Osteoblast (primary cell): ENCODE data around the gene TBC1D23. TPM values are rescaled to one million over a fixed set of nuclear protein-coding genes. Genes with fewer than 3 reads are reported as not detected.
"Not testable (repeated sequence)": the region's sequence is repeated elsewhere in the genome, so short reads cannot be mapped to it uniquely, and the experiment has no call there.

Source experiments
- DNase-seq: peaks from one replicate; pipeline ENCODE4 v3.0.0; 2011; ENCODE audit warnings: low spot score, mixed read lengths; ENCODE audit not compliant: insufficient read length; ENCODE audit errors: missing footprints
- H2AFZ ChIP-seq: 2 replicates; pipeline ENCODE4 v1.6.0; 2011; ENCODE audit warnings: mild to moderate bottlenecking, low read length
- H3K27ac ChIP-seq: 2 replicates; pipeline ENCODE4 v1.5.1; 2011; ENCODE audit warnings: mild to moderate bottlenecking, low read depth, low read length, moderate library complexity
- H3K27me3 ChIP-seq: 2 replicates; pipeline ENCODE4 v1.6.0; 2012; ENCODE audit warnings: mild to moderate bottlenecking, control low read depth, inconsistent platforms, low read length, moderate library complexity; ENCODE audit not compliant: insufficient read depth
- H3K36me3 ChIP-seq: 2 replicates; pipeline ENCODE4 v1.5.1; 2011; ENCODE audit warnings: mild to moderate bottlenecking, low read length, control low read depth, moderate library complexity; ENCODE audit not compliant: insufficient read depth
- H3K4me1 ChIP-seq: 2 replicates; pipeline ENCODE4 v1.5.1; 2011; ENCODE audit warnings: mild to moderate bottlenecking, low read length, control low read depth, moderate library complexity; ENCODE audit not compliant: insufficient read depth
- H3K4me2 ChIP-seq: 2 replicates; pipeline ENCODE4 v1.6.0; 2011; ENCODE audit warnings: mild to moderate bottlenecking, low read length; ENCODE audit not compliant: insufficient read depth
- H3K4me3 ChIP-seq: fragments of 200-600 bp; sonication (generic); 3 replicates; pipeline ENCODE4 v1.5.1; 2012; ENCODE audit warnings: mild to moderate bottlenecking, low read length, inconsistent platforms; ENCODE audit not compliant: insufficient read depth
- H3K79me2 ChIP-seq: 2 replicates; pipeline ENCODE4 v1.6.0; 2012; ENCODE audit warnings: mild to moderate bottlenecking, low read length, control low read depth, inconsistent platforms; ENCODE audit not compliant: insufficient read depth
- H3K9me3 ChIP-seq: 2 replicates; pipeline ENCODE4 v1.5.1; 2011; ENCODE audit warnings: low read depth, low read length, control low read depth
- H4K20me1 ChIP-seq: 2 replicates; pipeline ENCODE4 v1.6.0; 2012; ENCODE audit warnings: mild to moderate bottlenecking, low read length, control low read depth; ENCODE audit not compliant: insufficient read depth
- total RNA-seq: library from RNA; depleted of rRNA; stranded (reverse); fragments of >200 nt; gene quantifications from 2 replicates; pipeline ENCODE4 v1.2.3, GENCODE V29; 2012
- TF ChIP-seq, protein P1 (sequence below): IDR thresholded peaks from 2 replicates; pipeline ENCODE4 v1.5.1; 2011; ENCODE audit warnings: mild to moderate bottlenecking, low read depth, low read length, moderate library complexity; ENCODE audit errors: extremely low read depth

TBC1D23 gene
- total RNA-seq, 1 donor, result 64.4 TPM

DNA sequence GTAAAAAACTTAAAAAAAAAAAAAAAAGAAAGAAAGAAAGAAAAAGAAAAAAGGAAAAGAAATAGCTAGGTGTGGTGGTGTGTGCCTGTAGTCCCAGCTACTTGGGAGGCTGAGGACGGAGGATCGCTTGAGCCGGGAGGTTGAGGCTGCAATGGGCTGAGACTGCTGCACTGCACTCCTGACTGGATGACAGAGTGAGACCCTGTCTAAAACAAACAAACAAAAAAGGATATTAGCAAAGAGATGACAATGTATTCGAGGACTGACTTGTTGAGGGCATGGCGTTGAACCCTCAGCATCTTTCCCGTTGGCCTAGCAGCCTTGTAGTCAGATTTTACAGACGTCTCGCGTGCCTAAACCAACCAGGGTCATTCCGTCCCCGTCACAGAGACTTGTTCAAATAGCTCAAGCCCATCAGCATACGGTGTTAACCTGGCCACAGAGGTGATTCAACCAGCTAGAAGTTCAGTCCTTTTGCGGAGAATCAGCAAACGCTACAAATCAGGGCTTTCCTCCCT, 73.2 kb downstream of the TBC1D23 start:
- no peaks in the 10 kb centered on the region for H3K9me3 ChIP-seq
- H4K20me1 ChIP-seq, result no peaks in the 10 kb centered on the region
- DNase-seq, result peak; percentile 63
- peaks cover 17% of the 10 kb centered on the region for H3K79me2 ChIP-seq
- peak overlapping the region; percentile 75 for H3K4me3 ChIP-seq
- no peaks in the 10 kb centered on the region for H3K27me3 ChIP-seq
- peak overlapping the region; percentile 99 for H3K4me2 ChIP-seq
- H3K36me3 ChIP-seq, result no peaks in the 10 kb centered on the region
- TF ChIP-seq, protein P1, sequence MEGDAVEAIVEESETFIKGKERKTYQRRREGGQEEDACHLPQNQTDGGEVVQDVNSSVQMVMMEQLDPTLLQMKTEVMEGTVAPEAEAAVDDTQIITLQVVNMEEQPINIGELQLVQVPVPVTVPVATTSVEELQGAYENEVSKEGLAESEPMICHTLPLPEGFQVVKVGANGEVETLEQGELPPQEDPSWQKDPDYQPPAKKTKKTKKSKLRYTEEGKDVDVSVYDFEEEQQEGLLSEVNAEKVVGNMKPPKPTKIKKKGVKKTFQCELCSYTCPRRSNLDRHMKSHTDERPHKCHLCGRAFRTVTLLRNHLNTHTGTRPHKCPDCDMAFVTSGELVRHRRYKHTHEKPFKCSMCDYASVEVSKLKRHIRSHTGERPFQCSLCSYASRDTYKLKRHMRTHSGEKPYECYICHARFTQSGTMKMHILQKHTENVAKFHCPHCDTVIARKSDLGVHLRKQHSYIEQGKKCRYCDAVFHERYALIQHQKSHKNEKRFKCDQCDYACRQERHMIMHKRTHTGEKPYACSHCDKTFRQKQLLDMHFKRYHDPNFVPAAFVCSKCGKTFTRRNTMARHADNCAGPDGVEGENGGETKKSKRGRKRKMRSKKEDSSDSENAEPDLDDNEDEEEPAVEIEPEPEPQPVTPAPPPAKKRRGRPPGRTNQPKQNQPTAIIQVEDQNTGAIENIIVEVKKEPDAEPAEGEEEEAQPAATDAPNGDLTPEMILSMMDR, result no peak
- H3K27ac ChIP-seq, result peak overlapping the region; percentile 31
- H2AFZ ChIP-seq, result peak overlapping the region; percentile 80
- H3K4me1 ChIP-seq, result peaks cover 11% of the 10 kb centered on the region

DNA sequence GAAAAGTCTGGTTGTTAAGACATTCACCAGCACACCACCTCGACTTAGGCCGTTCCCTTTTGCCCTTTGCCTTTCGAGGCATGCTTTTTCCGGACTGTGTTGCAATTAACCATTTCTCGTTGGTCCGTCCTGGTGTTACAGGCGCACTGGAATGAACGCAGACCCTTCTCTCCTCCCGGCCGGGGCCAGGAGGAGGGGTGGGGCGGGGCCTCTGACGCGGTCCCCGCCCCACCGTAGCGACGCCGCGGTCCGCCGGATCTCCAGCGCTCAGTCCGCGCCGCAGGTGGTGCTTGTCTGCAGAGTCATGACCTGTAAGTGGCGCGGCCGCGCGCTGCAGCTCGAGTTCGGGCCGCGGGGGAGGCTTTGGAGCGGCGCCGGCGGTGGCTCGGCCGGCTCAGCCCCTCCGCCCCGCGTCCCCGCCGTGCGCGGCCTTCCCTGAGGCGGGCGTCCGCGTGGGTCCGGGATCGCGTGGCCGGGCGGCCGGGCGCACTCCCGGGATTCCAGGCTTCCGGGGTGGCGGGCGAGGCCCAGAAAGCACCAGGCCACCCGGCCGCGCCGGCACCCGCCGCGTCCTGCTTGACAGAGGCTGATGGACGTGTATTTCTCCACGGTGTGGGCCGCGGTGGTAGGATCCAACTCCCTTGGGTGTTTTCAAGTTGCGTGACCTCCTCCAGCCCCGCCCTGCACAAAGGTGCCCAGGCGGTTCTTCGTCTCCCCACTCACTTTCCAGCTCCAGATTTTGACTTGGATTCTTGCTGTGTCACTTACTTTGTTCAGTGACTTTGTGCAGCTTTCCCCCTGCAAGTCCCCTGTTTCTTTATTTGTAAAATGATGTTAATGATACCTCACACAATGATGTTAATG, 73.9 kb downstream of the TBC1D23 start, which contains the start of gene NIT2:
Gene NIT2 (plus strand): TSS at position 270 of the 864 bp plus-strand sequence. CDS start 35 bp downstream, at position 305.
- peak; percentile 99 for DNase-seq
- peak within 1 kb of the TSS; percentile 75 for H3K4me3 ChIP-seq
- peak within 1 kb of the TSS; percentile 99 for H3K4me2 ChIP-seq
- H3K27me3 ChIP-seq, result no peaks in the 10 kb centered on the region
- H3K4me1 ChIP-seq, result peaks cover 11% of the 10 kb centered on the region
- peak within 1 kb of the TSS; percentile 31 for H3K27ac ChIP-seq
- peak within 1 kb of the TSS; percentile 80 for H2AFZ ChIP-seq
- TF ChIP-seq, protein P1, result no peak
- peaks cover 1% of the 10 kb centered on the region for H3K36me3 ChIP-seq
- peaks cover 17% of the 10 kb centered on the region for H3K79me2 ChIP-seq
- no peaks in the 10 kb centered on the region for H4K20me1 ChIP-seq
- H3K9me3 ChIP-seq, result no peaks in the 10 kb centered on the region

DNA sequence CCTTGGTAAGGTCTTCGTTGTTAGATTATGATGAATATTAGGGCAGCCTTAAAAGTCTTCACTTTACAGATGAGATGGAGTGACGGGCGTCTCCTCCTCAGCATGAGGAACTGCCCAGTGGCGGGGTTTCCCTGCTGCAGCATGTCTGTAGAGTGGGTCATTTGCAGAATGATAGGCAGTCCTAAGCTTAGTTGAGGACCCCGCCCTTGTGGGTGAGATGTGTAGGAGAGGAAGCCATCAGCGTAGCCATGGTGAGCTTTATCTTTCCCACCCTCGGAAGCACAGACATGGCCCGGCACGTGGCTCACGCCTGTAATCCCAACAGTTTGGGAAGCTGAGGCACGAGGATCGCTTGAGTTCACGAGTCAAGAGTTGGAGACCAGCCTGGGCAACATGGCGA, 74.6 kb downstream of the TBC1D23 start:
- Histone ChIP-seq H2AFZ (peak overlapping the region; percentile 80), H3K36me3 (peaks cover 8% of the 10 kb centered on the region), H3K4me1 (peaks cover 11% of the 10 kb centered on the region), H3K4me2 (peak overlapping the region; percentile 99), H3K9me3 (no peaks in the 10 kb centered on the region), H3K27me3 (no peaks in the 10 kb centered on the region), H3K79me2 (peaks cover 17% of the 10 kb centered on the region), H4K20me1 (no peaks in the 10 kb centered on the region), H3K27ac (peak overlapping the region; percentile 31), H3K4me3 (peak overlapping the region; percentile 75)
- TF ChIP-seq, protein P1, result no peak
- DNase-seq, result peak; percentile 55

DNA sequence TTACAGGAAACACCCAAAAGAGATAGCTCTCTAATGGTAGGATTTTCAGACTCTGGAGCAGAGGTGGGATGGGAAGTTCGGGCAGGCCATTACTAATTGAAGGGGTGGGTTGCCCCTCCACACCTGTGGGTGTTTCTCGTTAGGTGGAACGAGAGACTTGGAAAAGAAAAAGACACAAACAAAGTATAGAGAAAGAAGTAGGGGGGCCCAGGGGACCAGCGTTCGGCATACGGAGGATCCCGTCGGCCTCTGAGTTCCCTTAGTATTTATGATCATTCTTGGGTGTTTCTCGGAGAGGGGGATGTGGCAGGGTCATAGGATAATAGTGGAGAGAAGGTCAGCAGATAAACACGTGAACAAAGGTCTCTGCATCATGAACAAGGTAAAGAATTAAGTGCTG, 75.4 kb downstream of the TBC1D23 start:
- peaks cover 11% of the 10 kb centered on the region for H3K4me1 ChIP-seq
- DNase-seq, H3K27ac ChIP-seq, H4K20me1 ChIP-seq, H3K27me3 ChIP-seq, H3K9me3 ChIP-seq, H2AFZ ChIP-seq, H3K4me3 ChIP-seq, H3K4me2 ChIP-seq: not testable (repeated sequence)
- peaks cover 15% of the 10 kb centered on the region for H3K36me3 ChIP-seq
- H3K79me2 ChIP-seq, result peaks cover 17% of the 10 kb centered on the region
